Stimulated activated CD4-positive, alpha-beta T cell treated with anti-CD3 and anti-CD28 coated beads, Interleukin-2, amount 100 ng/mL, for 24 hours (primary cell): ENCODE data around the gene PAX7.
"Not testable (repeated sequence)": the region's sequence is repeated elsewhere in the genome, so short reads cannot be mapped to it uniquely, and the experiment has no call there.

Experiments
- DNase-seq, 2 donors: peaks; one replicate each; pipeline ENCODE4 v3.0.0-alpha.2; 2020

The PAX7 gene

GRCh38 chr1:18630511-18631495 is at the start of gene PAX7:
TSS of gene PAX7 (plus strand) at chr1:18630846. CDS start at chr1:18631604, 758 bp downstream.
- DNase-seq: no peak

- peak; percentile 43 to 69 for DNase-seq
Observed at GRCh38 chr1:18581420-18581880, 49.2 kb upstream of the PAX7 start.

- no peak for DNase-seq
Observed at GRCh38 chr1:18582890-18583289, 47.8 kb upstream of the PAX7 start.

GRCh38 chr1:18583326-18583941 is 47.2 kb upstream of the PAX7 start:
- no peak for DNase-seq

- DNase-seq: not testable (repeated sequence)
Observed at GRCh38 chr1:18586016-18586415, 44.6 kb upstream of the PAX7 start.

GRCh38 chr1:18588093-18588492 is 42.6 kb upstream of the PAX7 start:
- no peak for DNase-seq

DNA sequence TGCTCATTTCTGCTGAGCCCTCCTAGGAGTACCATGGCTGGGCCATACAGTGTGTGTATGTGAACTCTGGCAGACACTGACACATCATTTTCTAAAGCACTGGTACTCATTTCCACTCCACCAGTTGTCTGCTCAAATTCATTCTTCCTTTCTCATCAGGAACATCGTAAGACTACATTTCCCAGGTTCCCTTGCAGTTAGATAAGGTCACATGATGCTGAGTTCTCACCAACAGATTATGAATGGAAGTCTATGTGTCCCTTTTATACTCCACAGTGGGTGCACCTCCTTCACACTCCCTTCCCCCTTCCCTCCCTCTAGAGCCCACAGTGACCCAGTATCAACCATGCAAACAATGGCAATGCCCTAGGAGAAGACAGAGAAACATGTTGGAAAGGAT is 38.3 kb upstream of the PAX7 start:
- DNase-seq: no peak

DNA sequence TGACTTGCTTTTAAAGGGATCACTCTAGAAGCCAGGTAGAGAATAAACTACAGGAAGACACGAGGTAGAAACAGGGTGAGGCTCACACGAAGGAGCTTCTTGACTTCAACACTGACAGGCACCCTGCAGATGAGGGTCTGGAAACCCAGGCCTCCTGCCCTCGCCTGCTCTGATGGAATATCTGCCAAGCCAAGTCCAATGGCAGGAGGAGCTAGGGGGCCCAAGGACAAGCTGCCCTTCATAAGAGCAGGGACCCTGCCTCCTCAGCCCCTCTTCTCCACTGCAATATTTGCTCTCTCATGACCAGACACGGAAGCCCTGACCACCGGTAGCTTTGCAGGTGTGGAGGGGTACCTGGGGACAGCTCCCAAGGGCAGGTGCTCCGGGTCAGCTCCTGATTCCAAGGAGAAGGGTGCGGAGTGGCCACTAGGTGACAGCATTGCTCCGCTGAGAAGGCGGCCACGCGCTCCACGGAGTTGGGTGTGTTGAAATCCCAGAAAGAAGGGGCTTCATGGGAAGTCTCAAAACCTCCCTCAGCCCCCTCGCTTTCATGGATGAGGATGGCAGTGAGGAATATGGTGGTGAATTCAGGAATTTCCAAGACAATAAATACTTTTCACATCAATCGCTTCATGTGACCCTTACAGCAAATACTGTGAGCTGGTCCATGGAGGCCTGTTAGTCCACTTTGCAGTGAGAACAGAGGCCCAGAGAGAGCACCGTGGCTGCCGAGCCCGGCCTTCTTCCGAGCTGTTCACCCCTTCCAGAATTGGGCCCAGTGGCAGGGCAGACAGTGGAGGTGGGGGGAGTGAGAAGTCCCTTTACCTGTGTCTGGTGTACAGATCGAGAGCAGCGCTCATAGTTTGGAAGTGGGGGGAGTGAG is 33.2 kb upstream of the PAX7 start:
- DNase-seq: peak; percentile 69 to 70

DNA sequence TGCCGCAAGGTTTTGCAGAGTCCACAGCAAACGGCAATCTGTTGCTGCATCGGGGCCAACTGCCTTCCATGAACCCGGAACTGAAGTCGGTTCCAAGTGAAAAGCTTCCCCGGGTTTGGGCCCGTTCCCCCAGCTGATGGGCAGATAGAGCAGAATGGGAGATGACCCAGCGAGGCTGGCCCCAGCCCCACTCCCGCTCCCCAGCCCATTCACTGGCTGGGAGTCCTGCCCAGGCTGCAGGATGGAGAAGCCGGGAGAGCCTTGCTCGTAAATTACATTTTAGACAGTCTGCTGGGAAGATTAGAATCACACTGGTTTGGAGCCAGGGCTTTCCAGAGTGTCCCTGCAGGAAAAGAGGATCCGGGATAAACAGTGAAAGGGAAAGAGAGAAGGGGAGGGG is 31.6 kb upstream of the PAX7 start:
- DNase-seq: no peak

- no peak for DNase-seq
Observed at GRCh38 chr1:18599704-18600103, 30.9 kb upstream of the PAX7 start.

DNA sequence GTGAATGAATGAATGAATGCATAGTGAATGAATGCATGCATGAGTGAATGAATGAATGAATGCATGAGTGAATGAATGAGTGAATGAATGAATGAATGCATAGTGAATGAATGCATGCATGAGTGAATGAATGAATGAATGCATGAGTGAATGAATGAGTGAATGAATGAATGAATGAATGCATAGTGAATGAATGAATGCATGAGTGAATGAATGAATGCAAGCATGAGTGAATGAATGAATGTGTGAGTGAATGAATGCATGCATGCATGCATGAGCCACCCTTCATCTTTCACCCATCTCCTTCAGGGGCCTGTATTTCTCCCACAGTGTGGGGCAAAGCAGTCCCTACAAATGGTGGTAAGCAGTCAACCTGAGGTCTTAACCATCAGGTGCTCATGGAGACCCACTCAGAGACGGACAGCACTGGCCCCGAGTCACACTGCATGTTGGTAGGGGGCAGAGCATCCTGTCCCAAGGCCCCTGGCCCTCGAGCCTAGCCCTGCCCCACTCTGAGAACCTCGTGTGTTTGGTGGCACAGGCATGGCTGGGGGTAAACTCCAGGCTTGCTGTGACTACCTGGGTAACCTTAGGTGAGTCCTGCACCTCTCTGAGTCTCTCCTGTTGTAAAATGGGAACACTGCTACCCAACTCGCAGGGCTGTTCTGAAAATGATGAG is 28.0 kb upstream of the PAX7 start:
- DNase-seq: no peak

GRCh38 chr1:18603212-18603852 is 27.3 kb upstream of the PAX7 start:
- no peak for DNase-seq

GRCh38 chr1:18606443-18607288 is 24.0 kb upstream of the PAX7 start:
- no peak for DNase-seq

DNA sequence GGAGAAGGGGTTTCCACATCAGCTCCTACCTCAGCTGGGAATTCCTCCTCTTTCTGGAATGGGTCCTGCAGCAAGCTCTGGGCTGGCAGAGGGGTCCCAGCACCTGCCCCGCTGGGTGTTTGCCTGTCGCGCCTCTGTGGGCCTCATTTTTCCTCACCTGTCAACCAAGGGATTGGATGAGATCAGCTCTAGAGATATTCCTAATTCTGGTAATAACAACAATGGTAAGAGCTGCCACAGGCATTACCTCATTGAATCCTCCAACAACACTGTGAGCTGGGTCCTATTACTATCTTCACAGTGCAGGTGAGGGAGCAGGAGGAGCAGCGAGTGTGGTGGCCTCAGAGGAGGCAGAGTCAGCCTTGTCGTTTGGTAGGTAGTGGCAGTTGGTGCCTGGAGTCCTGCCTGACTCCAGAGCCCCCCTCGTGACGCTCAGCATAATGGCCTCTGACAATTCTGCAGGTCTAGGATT is 23.3 kb upstream of the PAX7 start:
- DNase-seq: no peak

DNA sequence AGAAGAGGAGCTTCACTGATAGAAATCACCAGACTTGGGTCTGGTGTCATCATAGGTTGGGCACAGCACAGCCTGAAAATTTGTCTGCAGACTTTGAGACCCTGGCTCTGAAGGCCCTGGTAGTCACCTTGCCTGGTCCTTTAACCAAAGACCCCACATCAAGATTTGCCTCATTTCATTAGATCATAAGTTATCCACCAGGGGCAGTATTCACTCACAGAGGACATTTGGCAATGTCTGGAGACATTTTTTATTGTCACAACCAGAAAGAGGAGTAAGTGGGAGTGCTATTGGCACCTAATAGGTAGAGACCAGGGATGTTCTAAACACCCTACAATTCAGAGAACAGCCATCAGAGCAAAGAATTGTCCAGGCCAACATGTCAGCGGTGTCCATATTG is 22.1 kb upstream of the PAX7 start:
- DNase-seq: no peak

DNA sequence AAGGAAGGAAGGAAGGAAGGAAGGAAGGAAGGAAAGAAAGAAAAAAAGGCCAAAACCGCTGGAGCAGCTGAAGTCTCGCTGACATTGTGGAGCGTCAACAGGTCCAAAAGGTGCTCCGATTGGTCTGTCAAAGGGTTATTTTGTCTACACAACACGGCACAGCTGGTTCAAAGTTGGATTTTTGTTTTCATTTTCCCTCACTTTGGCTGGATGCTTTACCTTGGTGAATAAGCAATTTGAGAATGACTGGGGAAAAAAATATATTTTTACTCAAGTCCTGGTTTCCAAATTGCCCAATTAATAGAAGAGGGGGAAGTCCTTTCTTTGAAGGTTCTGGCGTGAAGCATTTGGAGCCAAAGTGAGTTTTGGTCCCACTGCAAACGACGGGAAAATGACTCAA is 19.3 kb upstream of the PAX7 start:
- no peak for DNase-seq

GRCh38 chr1:18612073-18612472 is 18.6 kb upstream of the PAX7 start:
- no peak for DNase-seq

- no peak for DNase-seq
Observed at GRCh38 chr1:18614069-18614735, 16.4 kb upstream of the PAX7 start.

DNA sequence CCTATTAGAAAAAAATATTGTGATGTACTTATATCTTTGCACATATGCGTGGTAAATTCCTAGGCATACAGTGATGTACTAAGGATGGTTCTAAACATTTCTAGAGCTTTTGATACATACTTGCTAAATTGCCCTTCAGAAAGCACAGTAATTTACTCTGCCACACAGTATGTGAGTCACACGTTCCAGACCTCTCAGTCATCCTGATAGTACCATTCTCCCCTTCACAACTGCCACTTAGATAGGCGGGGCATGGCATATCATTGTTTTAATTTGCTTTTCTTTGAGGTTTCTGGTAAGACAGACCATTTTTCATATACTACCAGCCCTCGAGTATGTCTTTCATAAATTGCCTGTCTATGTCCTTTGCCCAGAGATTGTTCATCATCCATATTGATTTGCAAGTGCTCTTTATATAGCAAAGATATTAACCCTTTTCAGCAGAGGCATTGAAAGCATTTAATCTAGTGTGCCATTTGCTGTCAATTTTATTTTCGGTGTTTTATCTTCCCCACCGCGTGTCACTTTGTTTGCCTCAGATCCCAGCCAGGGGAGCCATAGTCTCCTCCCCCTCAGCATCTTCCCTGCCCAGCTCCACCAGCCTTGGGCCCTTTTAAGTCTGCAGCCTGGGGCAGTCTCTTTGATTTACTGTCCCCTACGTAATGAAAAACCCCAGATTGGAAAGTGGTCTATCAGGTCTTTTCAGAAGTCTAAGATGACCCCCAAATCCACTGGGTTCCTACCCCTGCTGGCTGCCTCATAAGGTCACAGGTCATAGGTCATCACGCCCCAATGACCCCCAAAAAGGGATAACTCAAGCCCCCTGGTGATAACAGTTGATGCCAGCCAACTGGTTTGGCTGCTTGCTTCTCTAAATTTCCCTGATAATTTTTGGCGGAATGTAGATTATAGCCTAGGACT is 11.8 kb upstream of the PAX7 start:
- DNase-seq: no peak
